GM12891 (cell line): ENCODE data around the gene LRMDA.

Experiments used
- PAX5 ChIP-seq: IDR thresholded peaks from 2 replicates; pipeline ENCODE4 v1.6.1; 2011; ENCODE audit warnings: low read length, moderate library complexity, mild to moderate bottlenecking; ENCODE audit not compliant: insufficient read depth, severe bottlenecking
- POLR2A ChIP-seq: IDR thresholded peaks from 2 replicates; pipeline ENCODE4 v1.6.1; 2011; ENCODE audit warnings: low read depth, low read length, control low read depth
- POLR2AphosphoS5 ChIP-seq: IDR thresholded peaks from 2 replicates; pipeline ENCODE4 v1.6.1; 2011; ENCODE audit warnings: low read depth, low read length, control low read depth
- POU2F2 ChIP-seq: IDR thresholded peaks from 2 replicates; pipeline ENCODE4 v1.6.1; 2011; ENCODE audit warnings: low read depth, mild to moderate bottlenecking, control low read depth, low read length, moderate library complexity
- SPI1 ChIP-seq: IDR thresholded peaks from 2 replicates; pipeline ENCODE4 v1.6.1; 2011; ENCODE audit warnings: low read depth, low read length, control low read depth
- TAF1 ChIP-seq: IDR thresholded peaks from 2 replicates; pipeline ENCODE4 v1.6.1; 2011; ENCODE audit warnings: low read depth, low read length, control low read depth

DNA sequence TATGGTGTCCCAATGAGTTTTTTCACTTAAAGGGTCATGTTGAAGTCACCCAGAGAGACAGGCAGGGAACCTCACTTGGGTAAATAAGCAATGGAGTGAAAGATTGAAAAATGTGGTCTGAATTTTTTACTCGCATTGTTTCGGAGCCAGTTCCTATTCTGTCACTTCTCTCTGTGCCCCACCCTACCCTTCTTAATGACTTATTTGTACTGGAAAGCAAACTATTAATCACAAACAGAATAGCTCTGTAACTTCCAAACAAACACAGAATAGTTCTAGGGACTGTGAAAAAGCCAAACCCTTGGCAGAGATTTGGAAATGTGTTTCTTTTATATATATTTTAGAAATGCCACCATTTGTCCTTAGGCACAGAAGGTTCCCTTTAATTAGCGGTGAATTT lies 76.0 kb downstream of the LRMDA start:
- no peak for TF ChIP-seq TAF1
- TF ChIP-seq POLR2A, result no peak
- TF ChIP-seq POLR2AphosphoS5, result no peak
- no peak for TF ChIP-seq POU2F2
- no peak for TF ChIP-seq SPI1
- TF ChIP-seq PAX5, result no peak
